TTC549 (cell line): Measurements from ENCODE around the gene HEATR3.
A peak's percentile ranks its signal among the peaks of the same experiment; 100 is the strongest.

Experiments
- FAIRE-seq: peaks from 2 replicates; lab custom pipeline; 2012; peaks lifted over from hg19 to GRCh38; lab: Jason Lieb, UNC

Gene HEATR3

GRCh38 chr16:50065624-50066481, at the start of gene HEATR3:
TSS of gene HEATR3 (plus strand) at chr16:50065970. CDS start at chr16:50066132, 162 bp downstream.
- no peak for FAIRE-seq

GRCh38 chr16:50017553-50017952, 48.2 kb upstream of the HEATR3 start:
- no peak for FAIRE-seq

GRCh38 chr16:50021544-50021943, 44.2 kb upstream of the HEATR3 start:
- no peak for FAIRE-seq

GRCh38 chr16:50023641-50024040, 42.1 kb upstream of the HEATR3 start:
- FAIRE-seq, result no peak

GRCh38 chr16:50024207-50024606, 41.6 kb upstream of the HEATR3 start:
- no peak for FAIRE-seq

- FAIRE-seq, result peak; percentile 85
These were observed 40.9 kb upstream of the HEATR3 start, which contains the start of gene CNEP1R1 for GRCh38 chr16:50024684-50025536. TSS of gene CNEP1R1 (plus strand) at chr16:50025225. CDS start at chr16:50025316, 91 bp downstream.

- FAIRE-seq, result no peak
These were observed 40.2 kb upstream of the HEATR3 start for GRCh38 chr16:50025537-50025931.

GRCh38 chr16:50027829-50028228, 37.9 kb upstream of the HEATR3 start:
- no peak for FAIRE-seq

- no peak for FAIRE-seq
These were observed 30.2 kb upstream of the HEATR3 start for GRCh38 chr16:50035468-50035992.

GRCh38 chr16:50036426-50036825, 29.3 kb upstream of the HEATR3 start:
- no peak for FAIRE-seq

- FAIRE-seq, result no peak
These were observed 28.0 kb upstream of the HEATR3 start for GRCh38 chr16:50037662-50038220.

GRCh38 chr16:50038286-50038685, 27.5 kb upstream of the HEATR3 start:
- no peak for FAIRE-seq

- no peak for FAIRE-seq
These were observed 26.8 kb upstream of the HEATR3 start for GRCh38 chr16:50038756-50039529.

- no peak for FAIRE-seq
These were observed 25.8 kb upstream of the HEATR3 start for GRCh38 chr16:50040018-50040417.

- no peak for FAIRE-seq
These were observed 25.1 kb upstream of the HEATR3 start for GRCh38 chr16:50040710-50041109.

- FAIRE-seq, result no peak
These were observed 22.4 kb upstream of the HEATR3 start for GRCh38 chr16:50043358-50043757.

GRCh38 chr16:50045412-50045811, 20.4 kb upstream of the HEATR3 start:
- no peak for FAIRE-seq

GRCh38 chr16:50046853-50047252, 18.9 kb upstream of the HEATR3 start:
- no peak for FAIRE-seq

GRCh38 chr16:50047864-50048263, 17.9 kb upstream of the HEATR3 start:
- FAIRE-seq, result no peak

GRCh38 chr16:50050802-50051201, 15.0 kb upstream of the HEATR3 start:
- no peak for FAIRE-seq

- no peak for FAIRE-seq
These were observed 9.5 kb upstream of the HEATR3 start for GRCh38 chr16:50056226-50056625.
